Measurements from ENCODE around the gene UBE2C. TPM values are rescaled to one million over a fixed set of nuclear protein-coding genes. Genes with fewer than 3 reads are reported as not detected.
A peak's percentile ranks its signal among the peaks of the same experiment; 100 is the strongest.

Gene UBE2C
- total and polyA plus RNA-seq, 2 experiments from 2014 or later, result 26.7 to 46.9 TPM

DNA sequence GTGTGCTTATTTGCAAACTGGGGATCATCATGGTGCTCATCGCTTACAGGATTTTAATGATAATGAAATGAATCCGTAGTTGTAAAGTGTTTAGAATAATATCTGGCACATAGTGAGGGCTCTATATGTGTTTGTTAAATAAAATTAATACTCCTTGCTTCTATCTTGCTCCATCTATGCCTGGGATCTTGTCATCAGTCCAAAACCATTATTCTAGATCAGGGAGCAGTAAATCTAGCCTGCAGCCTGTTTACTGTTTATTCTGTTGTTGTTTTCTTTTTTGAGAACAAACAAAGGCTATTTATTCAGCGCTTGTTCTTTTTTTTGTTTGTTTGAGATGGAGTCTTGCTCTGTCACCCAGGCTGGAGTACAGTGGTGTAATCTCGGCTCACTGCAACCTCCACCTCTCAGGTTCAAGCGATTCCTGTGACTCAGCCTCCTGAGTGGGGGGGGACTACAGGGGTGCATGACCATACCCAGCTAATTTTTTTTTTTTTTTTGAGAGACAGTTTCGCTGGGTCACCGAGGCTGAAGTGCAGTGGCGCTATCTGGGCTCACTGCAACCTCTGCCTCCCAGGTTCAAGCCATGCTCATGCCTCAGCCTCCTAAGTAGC, 36.6 kb downstream of the UBE2C start:
- peaks cover 10% of the 10 kb centered on the region for H3K79me2 ChIP-seq
- no peak overlapping the region for H3K4me3 ChIP-seq
- no peaks in the 10 kb centered on the region for H4K20me1 ChIP-seq (ENCODE audit: insufficient read depth, poor library complexity, severe bottlenecking)
- no peak overlapping the region for H2AFZ ChIP-seq
- no peak overlapping the region for H3K27ac ChIP-seq
- no peak overlapping the region for H3K4me2 ChIP-seq
- no peak for DNase-seq (ENCODE audit: low spot score)
- H3K9me2 ChIP-seq (replicated peaks; ENCODE audit: insufficient read depth), result no peaks in the 10 kb centered on the region
- no peaks in the 10 kb centered on the region for H3K4me1 ChIP-seq (ENCODE audit: insufficient read depth)
- H3K36me3 ChIP-seq (replicated peaks; ENCODE audit: insufficient read depth, low read depth), result no peaks in the 10 kb centered on the region
- TF ChIP-seq EZH2phosphoT487 (IDR thresholded peaks at IDR 0.05; ENCODE audit: low read depth, severe bottlenecking, unreplicated experiment) (no peak), EZH2 (IDR thresholded peaks at IDR 0.05; ENCODE audit: borderline replicate concordance) (no peak)
- TF ChIP-seq, protein P1, sequence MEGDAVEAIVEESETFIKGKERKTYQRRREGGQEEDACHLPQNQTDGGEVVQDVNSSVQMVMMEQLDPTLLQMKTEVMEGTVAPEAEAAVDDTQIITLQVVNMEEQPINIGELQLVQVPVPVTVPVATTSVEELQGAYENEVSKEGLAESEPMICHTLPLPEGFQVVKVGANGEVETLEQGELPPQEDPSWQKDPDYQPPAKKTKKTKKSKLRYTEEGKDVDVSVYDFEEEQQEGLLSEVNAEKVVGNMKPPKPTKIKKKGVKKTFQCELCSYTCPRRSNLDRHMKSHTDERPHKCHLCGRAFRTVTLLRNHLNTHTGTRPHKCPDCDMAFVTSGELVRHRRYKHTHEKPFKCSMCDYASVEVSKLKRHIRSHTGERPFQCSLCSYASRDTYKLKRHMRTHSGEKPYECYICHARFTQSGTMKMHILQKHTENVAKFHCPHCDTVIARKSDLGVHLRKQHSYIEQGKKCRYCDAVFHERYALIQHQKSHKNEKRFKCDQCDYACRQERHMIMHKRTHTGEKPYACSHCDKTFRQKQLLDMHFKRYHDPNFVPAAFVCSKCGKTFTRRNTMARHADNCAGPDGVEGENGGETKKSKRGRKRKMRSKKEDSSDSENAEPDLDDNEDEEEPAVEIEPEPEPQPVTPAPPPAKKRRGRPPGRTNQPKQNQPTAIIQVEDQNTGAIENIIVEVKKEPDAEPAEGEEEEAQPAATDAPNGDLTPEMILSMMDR (IDR thresholded peaks at IDR 0.05; ENCODE audit: poor library complexity), result no peak
- no peaks in the 10 kb centered on the region for H3K27me3 ChIP-seq
- H3K9me3 ChIP-seq (ENCODE audit: low read depth), result no peaks in the 10 kb centered on the region
- 97% methylated on average over 8 of the region's 8 CpGs for WGBS (ENCODE audit: low lambda C conversion rate, missing lambda C conversion rate)

DNA sequence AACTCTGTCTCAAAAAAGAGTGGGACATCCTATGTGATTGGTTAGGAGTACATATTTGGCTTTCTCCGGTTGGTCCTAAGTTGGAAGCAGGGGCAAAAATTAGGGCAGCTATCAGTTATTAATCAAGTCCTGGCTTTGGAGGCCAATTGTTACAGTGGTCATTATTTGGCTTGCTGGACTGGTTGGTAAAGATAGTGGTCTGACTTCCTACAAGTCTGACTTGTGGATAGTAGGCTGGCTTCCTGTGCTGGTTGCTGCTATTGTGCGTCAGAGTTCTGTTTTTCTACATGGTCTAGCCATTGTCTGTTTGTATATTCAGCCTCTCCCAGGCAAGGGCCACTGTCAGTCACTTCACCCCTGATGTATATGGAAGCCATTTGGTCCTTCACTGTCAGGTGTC, 37.8 kb downstream of the UBE2C start:
- H3K9me2 ChIP-seq (replicated peaks; ENCODE audit: insufficient read depth), result no peaks in the 10 kb centered on the region
- H4K20me1 ChIP-seq (ENCODE audit: insufficient read depth, poor library complexity, severe bottlenecking), result no peaks in the 10 kb centered on the region
- 94% methylated on average over 2 of the region's 2 CpGs for WGBS (ENCODE audit: low lambda C conversion rate, missing lambda C conversion rate)
- H3K36me3 ChIP-seq (replicated peaks; ENCODE audit: insufficient read depth, low read depth), result no peaks in the 10 kb centered on the region
- no peak for TF ChIP-seq EZH2phosphoT487 (IDR thresholded peaks at IDR 0.05; ENCODE audit: low read depth, severe bottlenecking, unreplicated experiment)
- TF ChIP-seq, protein P1 (IDR thresholded peaks at IDR 0.05; ENCODE audit: poor library complexity), result no peak
- no peak for TF ChIP-seq EZH2 (IDR thresholded peaks at IDR 0.05; ENCODE audit: borderline replicate concordance)
- H3K4me2 ChIP-seq, result no peak overlapping the region
- H2AFZ ChIP-seq, result no peak overlapping the region
- no peak overlapping the region for H3K4me3 ChIP-seq
- no peaks in the 10 kb centered on the region for H3K27me3 ChIP-seq
- H3K4me1 ChIP-seq (ENCODE audit: insufficient read depth), result no peaks in the 10 kb centered on the region
- no peak for DNase-seq (ENCODE audit: low spot score)
- H3K79me2 ChIP-seq, result peaks cover 19% of the 10 kb centered on the region
- H3K27ac ChIP-seq, result no peak overlapping the region
- H3K9me3 ChIP-seq (ENCODE audit: low read depth), result no peaks in the 10 kb centered on the region

DNA sequence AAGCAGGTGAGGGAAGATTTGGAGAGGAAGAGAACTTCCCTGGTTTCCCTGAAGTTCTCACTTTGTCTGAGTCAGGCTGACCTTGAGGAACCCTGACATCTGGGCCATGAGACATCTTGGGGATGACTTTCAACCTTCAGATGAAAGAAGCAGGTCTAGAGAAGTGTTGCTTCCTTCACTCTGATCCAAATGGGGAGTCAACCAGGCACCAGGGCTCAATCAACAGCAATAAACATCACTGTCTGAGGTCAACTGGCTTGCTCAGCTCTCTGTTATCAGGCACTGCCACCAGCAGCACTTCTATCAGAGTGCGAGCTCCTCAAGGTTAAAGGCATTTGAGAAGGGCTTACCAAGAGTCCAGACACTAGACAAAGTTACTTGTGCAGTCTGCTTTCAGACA, 38.5 kb downstream of the UBE2C start:
- Histone ChIP-seq H3K9me2 (replicated peaks; ENCODE audit: insufficient read depth) (no peaks in the 10 kb centered on the region), H3K79me2 (peaks cover 26% of the 10 kb centered on the region), H3K4me2 (no peak overlapping the region), H3K27ac (peak overlapping the region; percentile 20), H3K9me3 (ENCODE audit: low read depth) (no peaks in the 10 kb centered on the region), H2AFZ (no peak overlapping the region), H3K27me3 (no peaks in the 10 kb centered on the region), H3K4me1 (ENCODE audit: insufficient read depth) (peaks cover 4% of the 10 kb centered on the region), H3K36me3 (replicated peaks; ENCODE audit: insufficient read depth, low read depth) (no peaks in the 10 kb centered on the region), H3K4me3 (no peak overlapping the region), H4K20me1 (ENCODE audit: insufficient read depth, poor library complexity, severe bottlenecking) (no peaks in the 10 kb centered on the region)
- no peak for DNase-seq (ENCODE audit: low spot score)
- WGBS (ENCODE audit: low lambda C conversion rate, missing lambda C conversion rate), result 46% methylated on average over 1 of the region's 1 CpG
- TF ChIP-seq, protein P1 (IDR thresholded peaks at IDR 0.05; ENCODE audit: poor library complexity), result no peak
- TF ChIP-seq EZH2 (IDR thresholded peaks at IDR 0.05; ENCODE audit: borderline replicate concordance) (no peak), EZH2phosphoT487 (IDR thresholded peaks at IDR 0.05; ENCODE audit: low read depth, severe bottlenecking, unreplicated experiment) (no peak)

All from hepatocyte (in vitro differentiated cells).